ENCODE measurements around the gene PCDHB1. TPM values are rescaled to one million over a fixed set of nuclear protein-coding genes. Genes with fewer than 3 reads are reported as not detected.

The PCDHB1 gene
- total and polyA plus RNA-seq, 2 of the 8 experiments (the other 6 are each of a cell fraction or from before 2014, with no cell fraction given), result 0.03 to 0.04 TPM

DNA sequence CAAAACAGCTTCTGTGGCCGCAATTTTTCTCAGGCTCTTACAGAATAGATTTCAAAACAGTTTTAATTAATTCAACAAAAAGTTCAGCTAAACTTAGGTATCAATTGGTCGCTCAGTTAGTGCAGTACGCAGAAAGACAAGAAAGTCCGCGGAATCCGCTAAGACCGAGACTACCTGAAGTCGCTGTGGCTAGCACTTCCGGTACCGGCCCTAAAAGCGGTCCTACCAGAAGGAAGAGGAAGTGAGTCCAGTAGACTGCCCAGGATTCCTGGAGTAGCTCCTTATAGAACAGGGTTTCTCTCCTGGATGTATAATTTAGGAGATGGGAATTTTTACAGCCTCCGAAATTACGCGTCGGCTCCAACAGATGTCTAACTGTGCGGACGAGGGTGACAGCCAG lies 26.7 kb downstream of the PCDHB1 start (continued):
- TF ChIP-seq SRF (IDR thresholded peaks at IDR 0.05; ENCODE audit: low read depth, low read length) (no peak), HDAC2 (IDR thresholded peaks at IDR 0.05; ENCODE audit: borderline replicate concordance in 1 of 2, low read depth in 2 of 2, low read length in 2 of 2) (no peak)

All from H1 (cell line).